ENCODE data around the gene ARRB1. TPM values are rescaled to one million over a fixed set of nuclear protein-coding genes. Genes with fewer than 3 reads are reported as not detected.
A peak's percentile ranks its signal among the peaks of the same experiment; 100 is the strongest.

The ARRB1 gene
- total and polyA plus RNA-seq, 9 of the 15 experiments (the other 6 are each of a cell fraction or from before 2014, with no cell fraction given): 6.6 to 45.4 (median 28.5) TPM

DNA sequence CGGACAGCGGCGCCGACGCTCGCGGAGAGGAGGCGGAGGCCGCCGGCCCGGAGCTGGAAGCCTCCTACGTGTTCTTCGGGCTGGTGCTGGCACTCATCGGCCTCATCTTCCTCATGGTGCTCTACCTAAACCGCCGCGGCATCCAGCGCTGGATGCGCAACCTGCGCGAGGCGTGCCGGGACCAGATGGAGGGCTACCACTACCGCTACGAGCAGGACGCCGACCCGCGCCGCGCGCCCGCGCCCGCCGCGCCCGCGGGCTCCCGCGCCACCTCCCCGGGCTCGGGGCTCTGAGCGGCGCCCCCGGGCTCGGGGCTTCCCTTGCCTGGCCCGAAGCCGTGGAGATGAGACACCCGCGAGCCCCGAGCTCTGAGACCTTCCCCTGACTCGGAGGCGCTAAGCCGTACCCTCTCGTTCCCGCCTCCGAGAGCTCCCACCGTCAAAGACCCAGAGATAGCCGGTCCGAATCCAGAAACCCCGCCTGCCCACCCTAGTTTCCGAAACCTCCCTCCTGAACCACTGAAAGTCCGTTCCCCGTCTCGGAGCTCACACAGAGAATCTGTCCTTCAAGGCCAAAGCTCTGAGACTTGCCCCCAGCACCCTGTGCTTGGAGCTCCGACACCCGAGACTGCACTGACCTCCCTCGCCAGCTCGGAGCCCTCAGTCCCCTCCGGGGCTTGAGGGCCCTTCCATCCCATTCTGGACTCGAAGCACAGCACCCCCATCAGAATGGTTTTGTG lies 109.4 kb downstream of the ARRB1 start (continued):
- TF ChIP-seq XRCC4 (IDR thresholded peaks at IDR 0.05; ENCODE audit: extremely low read depth, insufficient read depth, insufficient read length): no peak
- TF ChIP-seq IFI16 (CRISPR knock-in tag; IDR thresholded peaks at IDR 0.05): no peak
- no peak for TF ChIP-seq POLR3G (IDR thresholded peaks at IDR 0.05; ENCODE audit: extremely low read depth, insufficient read length, insufficient replicate concordance)
- peak; percentile 72; the same call in 1 of the 2 replicates for TF ChIP-seq L3MBTL2 (IDR thresholded peaks at IDR 0.05)
- TF ChIP-seq HDAC8 (tag; IDR thresholded peaks at IDR 0.05): no peak; the same call in 1 of the 2 replicates
- no peak for TF ChIP-seq ZNF280B (CRISPR knock-in tag; IDR thresholded peaks at IDR 0.05)
- peak in 1 of 2 experiments; percentile 86; a peak in 3 of 4 replicates for TF ChIP-seq NRF1 (conservative IDR thresholded peaks at IDR 0.05 in 1 of 2, IDR thresholded peaks at IDR 0.05 in 1 of 2)
- 0 out of 2 replicates have a peak, but pooled peaks have one; percentile 3 for TF ChIP-seq ZNF766 (CRISPR knock-in tag; conservative IDR thresholded peaks at IDR 0.05)
- TF ChIP-seq, protein P1, sequence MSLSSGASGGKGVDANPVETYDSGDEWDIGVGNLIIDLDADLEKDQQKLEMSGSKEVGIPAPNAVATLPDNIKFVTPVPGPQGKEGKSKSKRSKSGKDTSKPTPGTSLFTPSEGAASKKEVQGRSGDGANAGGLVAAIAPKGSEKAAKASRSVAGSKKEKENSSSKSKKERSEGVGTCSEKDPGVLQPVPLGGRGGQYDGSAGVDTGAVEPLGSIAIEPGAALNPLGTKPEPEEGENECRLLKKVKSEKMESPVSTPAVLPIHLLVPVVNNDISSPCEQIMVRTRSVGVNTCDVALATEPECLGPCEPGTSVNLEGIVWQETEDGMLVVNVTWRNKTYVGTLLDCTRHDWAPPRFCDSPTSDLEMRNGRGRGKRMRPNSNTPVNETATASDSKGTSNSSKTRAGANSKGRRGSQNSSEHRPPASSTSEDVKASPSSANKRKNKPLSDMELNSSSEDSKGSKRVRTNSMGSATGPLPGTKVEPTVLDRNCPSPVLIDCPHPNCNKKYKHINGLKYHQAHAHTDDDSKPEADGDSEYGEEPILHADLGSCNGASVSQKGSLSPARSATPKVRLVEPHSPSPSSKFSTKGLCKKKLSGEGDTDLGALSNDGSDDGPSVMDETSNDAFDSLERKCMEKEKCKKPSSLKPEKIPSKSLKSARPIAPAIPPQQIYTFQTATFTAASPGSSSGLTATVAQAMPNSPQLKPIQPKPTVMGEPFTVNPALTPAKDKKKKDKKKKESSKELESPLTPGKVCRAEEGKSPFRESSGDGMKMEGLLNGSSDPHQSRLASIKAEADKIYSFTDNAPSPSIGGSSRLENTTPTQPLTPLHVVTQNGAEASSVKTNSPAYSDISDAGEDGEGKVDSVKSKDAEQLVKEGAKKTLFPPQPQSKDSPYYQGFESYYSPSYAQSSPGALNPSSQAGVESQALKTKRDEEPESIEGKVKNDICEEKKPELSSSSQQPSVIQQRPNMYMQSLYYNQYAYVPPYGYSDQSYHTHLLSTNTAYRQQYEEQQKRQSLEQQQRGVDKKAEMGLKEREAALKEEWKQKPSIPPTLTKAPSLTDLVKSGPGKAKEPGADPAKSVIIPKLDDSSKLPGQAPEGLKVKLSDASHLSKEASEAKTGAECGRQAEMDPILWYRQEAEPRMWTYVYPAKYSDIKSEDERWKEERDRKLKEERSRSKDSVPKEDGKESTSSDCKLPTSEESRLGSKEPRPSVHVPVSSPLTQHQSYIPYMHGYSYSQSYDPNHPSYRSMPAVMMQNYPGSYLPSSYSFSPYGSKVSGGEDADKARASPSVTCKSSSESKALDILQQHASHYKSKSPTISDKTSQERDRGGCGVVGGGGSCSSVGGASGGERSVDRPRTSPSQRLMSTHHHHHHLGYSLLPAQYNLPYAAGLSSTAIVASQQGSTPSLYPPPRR (CRISPR knock-in tag; IDR thresholded peaks at IDR 0.05; ENCODE audit: borderline replicate concordance): no peak
- 0 out of 2 replicates have a peak, but pooled peaks have one; percentile 26 for TF ChIP-seq ZNF584 (CRISPR knock-in tag; IDR thresholded peaks at IDR 0.05; ENCODE audit: low read depth)
- TF ChIP-seq, protein P2, sequence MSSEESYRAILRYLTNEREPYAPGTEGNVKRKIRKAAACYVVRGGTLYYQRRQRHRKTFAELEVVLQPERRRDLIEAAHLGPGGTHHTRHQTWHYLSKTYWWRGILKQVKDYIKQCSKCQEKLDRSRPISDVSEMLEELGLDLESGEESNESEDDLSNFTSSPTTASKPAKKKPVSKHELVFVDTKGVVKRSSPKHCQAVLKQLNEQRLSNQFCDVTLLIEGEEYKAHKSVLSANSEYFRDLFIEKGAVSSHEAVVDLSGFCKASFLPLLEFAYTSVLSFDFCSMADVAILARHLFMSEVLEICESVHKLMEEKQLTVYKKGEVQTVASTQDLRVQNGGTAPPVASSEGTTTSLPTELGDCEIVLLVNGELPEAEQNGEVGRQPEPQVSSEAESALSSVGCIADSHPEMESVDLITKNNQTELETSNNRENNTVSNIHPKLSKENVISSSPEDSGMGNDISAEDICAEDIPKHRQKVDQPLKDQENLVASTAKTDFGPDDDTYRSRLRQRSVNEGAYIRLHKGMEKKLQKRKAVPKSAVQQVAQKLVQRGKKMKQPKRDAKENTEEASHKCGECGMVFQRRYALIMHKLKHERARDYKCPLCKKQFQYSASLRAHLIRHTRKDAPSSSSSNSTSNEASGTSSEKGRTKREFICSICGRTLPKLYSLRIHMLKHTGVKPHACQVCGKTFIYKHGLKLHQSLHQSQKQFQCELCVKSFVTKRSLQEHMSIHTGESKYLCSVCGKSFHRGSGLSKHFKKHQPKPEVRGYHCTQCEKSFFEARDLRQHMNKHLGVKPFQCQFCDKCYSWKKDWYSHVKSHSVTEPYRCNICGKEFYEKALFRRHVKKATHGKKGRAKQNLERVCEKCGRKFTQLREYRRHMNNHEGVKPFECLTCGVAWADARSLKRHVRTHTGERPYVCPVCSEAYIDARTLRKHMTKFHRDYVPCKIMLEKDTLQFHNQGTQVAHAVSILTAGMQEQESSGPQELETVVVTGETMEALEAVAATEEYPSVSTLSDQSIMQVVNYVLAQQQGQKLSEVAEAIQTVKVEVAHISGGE (CRISPR knock-in tag; IDR thresholded peaks at IDR 0.05): no peak
- TF ChIP-seq NFIC (IDR thresholded peaks at IDR 0.05): peak; percentile 44; the same call in 1 of the 2 replicates
- TF ChIP-seq, protein P3, sequence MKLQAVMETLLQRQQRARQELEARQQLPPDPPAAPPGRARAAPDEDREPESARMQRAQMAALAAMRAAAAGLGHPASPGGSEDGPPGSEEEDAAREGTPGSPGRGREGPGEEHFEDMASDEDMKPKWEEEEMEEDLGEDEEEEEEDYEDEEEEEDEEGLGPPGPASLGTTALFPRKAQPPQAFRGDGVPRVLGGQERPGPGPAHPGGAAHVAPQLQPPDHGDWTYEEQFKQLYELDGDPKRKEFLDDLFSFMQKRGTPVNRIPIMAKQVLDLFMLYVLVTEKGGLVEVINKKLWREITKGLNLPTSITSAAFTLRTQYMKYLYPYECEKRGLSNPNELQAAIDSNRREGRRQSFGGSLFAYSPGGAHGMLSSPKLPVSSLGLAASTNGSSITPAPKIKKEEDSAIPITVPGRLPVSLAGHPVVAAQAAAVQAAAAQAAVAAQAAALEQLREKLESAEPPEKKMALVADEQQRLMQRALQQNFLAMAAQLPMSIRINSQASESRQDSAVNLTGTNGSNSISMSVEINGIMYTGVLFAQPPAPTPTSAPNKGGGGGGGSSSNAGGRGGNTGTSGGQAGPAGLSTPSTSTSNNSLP (IDR thresholded peaks at IDR 0.05; ENCODE audit: borderline replicate concordance, low read depth, low read length): no peak
- no peak for TF ChIP-seq ZBTB1 (CRISPR knock-in tag; IDR thresholded peaks at IDR 0.05; ENCODE audit: borderline replicate concordance, low read depth)
